HEK293 (cell line): ENCODE measurements around the gene STAC.

ENCODE experiments used
- IKZF3 ChIP-seq: fragments of 450-650 bp; IDR thresholded peaks from 2 replicates; pipeline ENCODE4 v1.5.0; 2018; ENCODE audit warnings: missing biosample characterization, mild to moderate bottlenecking, missing genetic modification characterization, moderate library complexity
- ZNF624 ChIP-seq: fragments of 450-650 bp; formaldehyde crosslinking; IDR thresholded peaks from 2 replicates; pipeline ENCODE4 v1.5.1; 2017; ENCODE audit warnings: missing biosample characterization, missing genetic modification characterization

DNA sequence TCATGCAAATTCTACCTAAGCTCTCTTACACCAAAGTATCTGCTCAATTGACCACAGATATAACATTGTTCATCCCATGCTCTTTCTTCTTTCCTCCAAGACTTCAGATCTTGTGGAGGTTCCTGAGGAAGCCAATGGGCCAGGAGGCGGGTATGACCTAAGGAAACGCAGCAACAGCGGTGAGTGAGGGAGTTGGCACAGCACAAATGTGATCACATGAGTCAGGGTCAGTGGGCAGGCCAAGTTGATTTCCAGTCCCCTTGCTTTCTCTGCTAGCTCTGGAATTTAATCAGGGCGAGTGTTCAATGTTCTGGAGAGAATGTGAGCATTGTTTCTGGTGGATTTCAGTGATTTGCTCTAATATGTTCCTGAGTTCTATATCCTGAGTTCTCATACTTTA is 112.7 kb downstream of the STAC start:
- TF ChIP-seq IKZF3, result no peak
- TF ChIP-seq ZNF624 (tag by site-specific recombination), result no peak
